Spleen (tissue), 11 donors: ENCODE data around the gene SH3BP5L. TPM values are rescaled to one million over a fixed set of nuclear protein-coding genes. Genes with fewer than 3 reads are reported as not detected.
A peak's percentile ranks its signal among the peaks of the same experiment; 100 is the strongest.

Experiments used
- DNase-seq: peaks from one replicate; pipeline ENCODE4 v3.0.0-alpha.2; 2020
- H3K27ac ChIP-seq, 8 donors: fragments of 200-600 bp; sonication (generic) in 7 of 8; 1 replicate in 4 of 8; 2 replicates in 4 of 8; pipeline versions ENCODE4 v1.5.0 to v1.8.0; 2016 to 2021; ENCODE audit warnings: inconsistent platforms in 4 of 8, mild to moderate bottlenecking in 4 of 8, moderate library complexity in 1 of 8
- H3K27me3 ChIP-seq, 7 donors: fragments of 200-600 bp; sonication (generic) in 6 of 7; replicated peaks in 1 of 7; 1 replicate in 4 of 7; 2 replicates in 3 of 7; pipeline versions ENCODE4 v1.5.0 to v1.8.0; 2016 to 2021; ENCODE audit warnings: inconsistent platforms in 3 of 7, mild to moderate bottlenecking in 1 of 7
- H3K36me3 ChIP-seq, 6 donors: fragments of 200-600 bp; sonication (generic) in 5 of 6; 1 replicate in 4 of 6; 2 replicates in 2 of 6; pipeline versions ENCODE4 v1.5.0 to v1.8.0; 2016 to 2021; ENCODE audit warnings: inconsistent platforms in 2 of 6
- H3K4me1 ChIP-seq, 6 donors: fragments of 200-600 bp; sonication (generic) in 5 of 6; 1 replicate in 3 of 6; 2 replicates in 3 of 6; pipeline versions ENCODE4 v1.5.0 to v1.8.0; 2016 to 2021; ENCODE audit warnings: inconsistent platforms in 3 of 6
- H3K4me3 ChIP-seq, 8 donors: fragments of 200-600 bp; sonication (generic) in 7 of 8; 1 replicate in 4 of 8; 2 replicates in 4 of 8; pipeline versions ENCODE4 v1.5.0 to v1.8.0; 2016 to 2021; ENCODE audit warnings: inconsistent platforms in 4 of 8, mild to moderate bottlenecking in 4 of 8, moderate library complexity in 2 of 8
- H3K9me3 ChIP-seq, 8 donors: fragments of 200-600 bp; sonication (generic) in 7 of 8; 1 replicate in 4 of 8; 2 replicates in 4 of 8; pipeline versions ENCODE4 v1.5.0 to v1.8.0; 2016 to 2021; ENCODE audit warnings: inconsistent platforms in 4 of 8
- CTCF ChIP-seq, 11 experiments: fragments of 200-600 bp in 7 of 11; fragments of 450-650 bp in 4 of 11; sonication (generic) in 4 of 11; IDR thresholded peaks in 8 of 11; conservative IDR thresholded peaks in 3 of 11; 1 replicate in 7 of 11; 2 replicates in 4 of 11; pipeline versions ENCODE4 v1.4.0 to v1.8.0; 2016 to 2021; ENCODE audit warnings: antibody characterized with exemption in 11 of 11, inconsistent platforms in 4 of 11, mild to moderate bottlenecking in 1 of 11
- POLR2A ChIP-seq, 3 donors: fragments of 450-650 bp; IDR thresholded peaks; one replicate each; pipeline ENCODE4 v1.5.1; 2017; ENCODE audit warnings: antibody characterized with exemption in 3 of 3, mild to moderate bottlenecking in 1 of 3
- POLR2AphosphoS5 ChIP-seq, 3 donors: sonication (generic); formaldehyde crosslinking; IDR thresholded peaks; one replicate each; pipeline ENCODE4 v1.5.1; 2017; ENCODE audit warnings: antibody characterized with exemption in 3 of 3
- WGBS, 5 donors: extraction: QIAGEN DNeasy Blood & Tissue Kit in 3 of 5; methylation state at CpG; one replicate each; pipeline versions ENCODE4 v1.1.5 to v1.1.7; 2013 to 2018; 5-methylcytosine and 5-hydroxymethylcytosine counted together
- intact Hi-C: fragments of 100-400 bp; cut with DNase I; formaldehyde crosslinking; loops from one replicate; pipeline ENCODE4 v1.15.0; 2023; ENCODE audit warnings: low total_unique reads
- polyA plus RNA-seq, 3 donors: library from polyadenylated mRNA; stranded (reverse); fragments of 200-250 nt; gene quantifications; one replicate each; pipeline ENCODE4 v1.2.1, GENCODE V29; 2013
- total RNA-seq, 7 donors: library from RNA; depleted of rRNA in 3 of 7; stranded (reverse); fragments of >200 nt in 3 of 7; fragmentation: NEBNext Ultra II Directional in 4 of 7; extraction: Animal tissue kit (Norgen Biotek cat#: 25700) in 4 of 7; gene quantifications; one replicate each; pipeline versions ENCODE4 v1.1.0 to v1.2.1, GENCODE V29; 2016 to 2021
- donor health status: healthy with polysubstance abuse.
- donor health status: DM: no; HTN: no; CAD: no; lungs with moderate emphysema.
- donor health status: DM: no; HTN: no; CAD: no.
- donor health status: Bipolar disorder and iron deficiency.
- donor health status: healthy.
- donor health status: DM: no; HTN: no; CAD: no.
- donor health status: DM: yes; HTN: yes; CAD: no.

Gene SH3BP5L
- total and polyA plus RNA-seq, 10 donors, result 10.1 to 43.3 (median 30.6) TPM

GRCh38 chr1:248844526-248844925 is 18.8 kb upstream of the SH3BP5L start:
- DNase-seq, result no peak
- 92 to 96% (median 93%) methylated on average over 8 of the region's 8 CpGs for WGBS, 5 donors
- H3K4me1 ChIP-seq, result peaks cover 16 to 44% (median 35%) of the 10 kb centered on the region in 6 donors
- no peaks in the 10 kb centered on the region for H3K27me3 ChIP-seq
- no peak overlapping the region for H3K4me3 ChIP-seq
- no peak overlapping the region for H3K27ac ChIP-seq
- H3K9me3 ChIP-seq, result no peaks in the 10 kb centered on the region
- intact Hi-C loops, result no loop called here
- TF ChIP-seq POLR2A (IDR thresholded peaks at IDR 0.05) (no peak), CTCF (IDR thresholded peaks at IDR 0.05 in 8 of 11, conservative IDR thresholded peaks at IDR 0.05 in 3 of 11) (no peak), POLR2AphosphoS5 (IDR thresholded peaks at IDR 0.05) (no peak)
- H3K36me3 ChIP-seq, result peaks cover 0 to 80% (median 52%) of the 10 kb centered on the region in 6 donors

DNA sequence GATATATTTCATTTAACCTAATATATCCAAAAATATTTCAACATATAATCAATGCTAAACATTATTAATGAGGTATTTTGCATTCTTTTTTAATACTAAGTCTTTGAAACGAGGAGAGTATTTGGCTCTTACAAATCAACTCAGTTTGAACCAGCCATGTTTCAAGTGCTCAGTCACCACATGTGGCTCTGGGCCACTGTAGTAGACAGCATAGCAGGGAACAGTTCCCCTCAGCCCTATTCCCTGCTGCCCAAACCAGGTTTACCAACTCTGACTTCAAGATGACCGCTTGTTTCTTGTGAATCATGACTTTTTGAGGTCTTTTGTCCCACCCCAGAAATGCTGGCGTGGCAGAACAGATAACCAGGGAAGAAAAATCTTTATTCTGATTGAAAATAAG is 18.0 kb upstream of the SH3BP5L start:
- intact Hi-C loops, result no loop called here
- Histone ChIP-seq H3K9me3 (no peaks in the 10 kb centered on the region), H3K27ac (no peak overlapping the region), H3K27me3 (no peaks in the 10 kb centered on the region), H3K4me1 (peaks cover 19 to 50% (median 41%) of the 10 kb centered on the region in 6 donors), H3K36me3 (peaks cover 0 to 72% (median 43%) of the 10 kb centered on the region in 6 donors), H3K4me3 (no peak overlapping the region)
- no peak for TF ChIP-seq POLR2AphosphoS5 (IDR thresholded peaks at IDR 0.05)
- WGBS, 5 donors, result 60 to 94% (median 88%) methylated on average over 3 of the region's 3 CpGs
- no peak for DNase-seq

DNA sequence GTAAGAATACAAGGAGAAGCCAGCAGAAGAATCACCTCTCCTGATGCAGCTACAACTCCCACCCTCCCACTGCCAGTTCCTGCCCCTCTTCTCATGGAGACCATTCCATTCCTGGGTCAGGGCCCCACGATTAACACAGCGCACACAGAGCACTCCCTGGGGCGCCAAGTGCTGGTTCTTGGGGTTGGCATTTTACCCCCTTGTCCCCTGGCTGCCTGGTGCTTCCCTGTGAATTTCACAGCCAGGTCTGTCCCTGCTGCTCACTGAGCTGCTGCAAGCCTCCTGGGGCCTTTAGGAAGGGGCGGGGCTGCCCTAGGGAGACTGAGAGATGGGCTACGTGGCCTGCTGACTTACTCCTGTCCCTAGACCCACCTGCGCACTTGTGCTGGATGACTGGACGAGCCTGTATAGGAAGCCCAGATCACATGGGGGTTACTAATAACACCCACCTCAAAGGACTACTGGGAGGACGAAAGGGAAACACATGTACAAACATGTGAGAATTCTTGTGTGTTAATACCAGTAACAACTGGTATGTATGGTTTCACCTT is 17.1 kb upstream of the SH3BP5L start:
- TF ChIP-seq POLR2A (IDR thresholded peaks at IDR 0.05) (no peak), POLR2AphosphoS5 (IDR thresholded peaks at IDR 0.05) (no peak), CTCF (IDR thresholded peaks at IDR 0.05 in 8 of 11, conservative IDR thresholded peaks at IDR 0.05 in 3 of 11) (no peak)
- H3K27me3 ChIP-seq, result no peaks in the 10 kb centered on the region
- H3K27ac ChIP-seq, result peak overlapping the region in 4 of 8 donors; percentile 41 to 63 (median 54)

DNA sequence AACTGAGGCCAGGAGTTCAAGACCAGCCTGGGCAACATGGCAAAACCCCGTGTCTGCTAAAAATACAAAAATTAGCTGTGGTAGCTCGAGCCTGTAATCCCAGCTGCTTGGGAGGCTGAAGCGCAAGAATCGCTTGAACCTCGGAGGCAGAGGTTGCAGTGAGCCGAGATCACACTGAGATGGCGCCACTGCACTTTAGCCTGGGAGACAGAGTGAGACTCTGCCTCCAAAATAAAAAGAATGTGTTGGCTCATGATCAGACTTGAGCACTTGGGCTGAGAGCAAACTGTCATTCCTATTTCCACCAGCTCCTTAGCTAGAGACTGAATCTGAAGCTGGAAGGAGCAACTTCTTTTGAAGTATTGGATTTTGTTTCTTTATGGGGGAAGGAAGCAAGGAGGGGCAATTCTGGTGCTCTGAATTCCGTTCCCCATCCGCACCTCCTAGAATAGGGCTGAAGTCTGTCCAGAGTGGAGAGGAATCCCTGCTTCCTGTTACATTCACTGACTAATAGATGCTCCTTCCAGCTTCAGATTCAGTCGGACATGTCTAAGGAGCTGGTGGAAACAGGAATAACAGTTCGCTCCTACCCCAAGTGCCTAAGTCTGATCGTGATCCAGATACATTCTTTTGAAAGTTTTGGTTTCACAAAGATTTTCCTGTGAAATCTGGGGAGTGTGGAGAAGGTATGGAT is 16.1 kb upstream of the SH3BP5L start:
- H3K27me3 ChIP-seq, result no peaks in the 10 kb centered on the region
- peaks cover 0 to 53% (median 25%) of the 10 kb centered on the region in 6 donors for H3K36me3 ChIP-seq
- no peak for TF ChIP-seq POLR2A (IDR thresholded peaks at IDR 0.05)
- TF ChIP-seq CTCF (IDR thresholded peaks at IDR 0.05 in 8 of 11, conservative IDR thresholded peaks at IDR 0.05 in 3 of 11), result peak in 8 of 11 experiments; percentile 12 to 66 (median 47)
- peak in 1 of 3 donors; percentile 17 for TF ChIP-seq POLR2AphosphoS5 (IDR thresholded peaks at IDR 0.05)
- H3K4me1 ChIP-seq, result peaks cover 25 to 59% (median 53%) of the 10 kb centered on the region in 6 donors
- peak; percentile 73 for DNase-seq
- intact Hi-C loops, result no loop called here
- no peaks in the 10 kb centered on the region for H3K9me3 ChIP-seq
- peak overlapping the region in 6 of 8 donors; percentile 15 to 63 (median 44) for H3K27ac ChIP-seq
- H3K4me3 ChIP-seq, result no peak overlapping the region
- WGBS, 5 donors, result 54 to 73% (median 65%) methylated on average over 12 of the region's 12 CpGs

More for the DNA sequence above, 17.1 kb upstream of the SH3BP5L start:
- no peak overlapping the region for H3K4me3 ChIP-seq
- peaks cover 19 to 50% (median 43%) of the 10 kb centered on the region in 6 donors for H3K4me1 ChIP-seq
- intact Hi-C loops, result no loop called here
- WGBS, 5 donors, result 78 to 88% (median 85%) methylated on average over 8 of the region's 8 CpGs
- peaks cover 0 to 64% (median 35%) of the 10 kb centered on the region in 6 donors for H3K36me3 ChIP-seq
- DNase-seq, result peak; percentile 67
- no peaks in the 10 kb centered on the region for H3K9me3 ChIP-seq
